HepG2 (cell line): ENCODE results near the gene ZBTB7B. TPM values are rescaled to one million over a fixed set of nuclear protein-coding genes. Genes with fewer than 3 reads are reported as not detected.
A peak's percentile ranks its signal among the peaks of the same experiment; 100 is the strongest.

Experiments used
- ARID3A ChIP-seq: IDR thresholded peaks from 2 replicates; pipeline ENCODE4 v1.6.1; 2012; ENCODE audit warnings: low read depth, low read length, improper control_type of control experiment
- ASH2L ChIP-seq: fragments of 300-600, 200-600 bp; sonication (generic); IDR thresholded peaks from 2 replicates; pipeline ENCODE4 v1.7.0; 2017; ENCODE audit warnings: low read depth, mild to moderate bottlenecking, moderate library complexity, mixed read lengths, low read length; ENCODE audit not compliant: insufficient read length
- CAMTA2 ChIP-seq: sonication (generic); formaldehyde crosslinking; IDR thresholded peaks from 2 replicates; pipeline ENCODE4 v1.4.0; 2020; ENCODE audit warnings: mild to moderate bottlenecking, missing genetic modification reagents, borderline replicate concordance
- HDAC6 ChIP-seq: fragments of 200-600 bp; sonication (generic); IDR thresholded peaks from 2 replicates; pipeline ENCODE4 v1.7.0; 2017; ENCODE audit warnings: mild to moderate bottlenecking, antibody characterized with exemption, low read length, low read depth
- KLF6 ChIP-seq: IDR thresholded peaks from 2 replicates; pipeline ENCODE4 v1.8.0; 2016; ENCODE audit warnings: missing biosample characterization, missing genetic modification reagents
- LCORL ChIP-seq, 2 experiments: fragments of 450-650 bp in 1 of 2; sonication (generic) in 1 of 2; formaldehyde crosslinking in 1 of 2; IDR thresholded peaks; 2 replicates each; pipeline versions ENCODE4 v1.5.0 to v1.6.1; 2017 to 2020; ENCODE audit warnings: antibody characterized with exemption in 1 of 2, missing genetic modification reagents in 1 of 2
- NCOA2 ChIP-seq: sonication (generic); formaldehyde crosslinking; IDR thresholded peaks from 2 replicates; pipeline ENCODE4 v1.8.0; 2022; ENCODE audit warnings: inconsistent platforms
- NR2F2 ChIP-seq: IDR thresholded peaks from 2 replicates; pipeline ENCODE4 v1.6.1; 2012; ENCODE audit warnings: low read depth, inconsistent platforms, borderline replicate concordance
- PHF5A ChIP-seq: IDR thresholded peaks from one replicate; pipeline ENCODE4 v1.6.1; 2018; ENCODE audit warnings: low read depth, missing genetic modification reagents; ENCODE audit not compliant: unreplicated experiment
- SALL2 ChIP-seq: sonication (generic); formaldehyde crosslinking; IDR thresholded peaks from 2 replicates; pipeline ENCODE4 v1.8.1; 2023; ENCODE audit warnings: mild to moderate bottlenecking, missing genetic modification reagents, inconsistent platforms
- TEAD2 ChIP-seq: sonication (generic); formaldehyde crosslinking; IDR thresholded peaks from 2 replicates; pipeline ENCODE4 v1.9.0; 2021; ENCODE audit warnings: missing genetic modification reagents
- ZNF44 ChIP-seq: sonication (generic); formaldehyde crosslinking; IDR thresholded peaks from 2 replicates; pipeline ENCODE4 v1.5.1; 2020; ENCODE audit warnings: mild to moderate bottlenecking, missing genetic modification reagents
- ZNF460 ChIP-seq: sonication (generic); formaldehyde crosslinking; IDR thresholded peaks from 2 replicates; pipeline ENCODE4 v1.5.1; 2020; ENCODE audit warnings: missing genetic modification reagents, mild to moderate bottlenecking, borderline replicate concordance
- ZNF678 ChIP-seq: sonication (generic); formaldehyde crosslinking; IDR thresholded peaks from 2 replicates; pipeline ENCODE4 v1.4.0; 2020; ENCODE audit warnings: mild to moderate bottlenecking, missing genetic modification reagents
- ZNF709 ChIP-seq: sonication (generic); formaldehyde crosslinking; IDR thresholded peaks from 2 replicates; pipeline ENCODE4 v1.5.0; 2020; ENCODE audit warnings: mild to moderate bottlenecking, missing genetic modification reagents
- ZNF747 ChIP-seq: sonication (generic); formaldehyde crosslinking; IDR thresholded peaks from 2 replicates; pipeline ENCODE4 v1.8.1; 2023; ENCODE audit warnings: missing genetic modification reagents, mild to moderate bottlenecking, borderline replicate concordance
- ZNF776 ChIP-seq: sonication (generic); formaldehyde crosslinking; IDR thresholded peaks from 2 replicates; pipeline ENCODE4 v1.4.0; 2020; ENCODE audit warnings: mild to moderate bottlenecking, missing genetic modification reagents
- ZSCAN21 ChIP-seq: sonication (generic); formaldehyde crosslinking; IDR thresholded peaks from 2 replicates; pipeline ENCODE4 v1.8.0; 2022; ENCODE audit warnings: mild to moderate bottlenecking, missing genetic modification reagents, moderate library complexity, borderline replicate concordance
- polyA plus RNA-seq, 8 experiments: library from polyadenylated mRNA; depleted of rRNA in 3 of 8; stranded (reverse) in 7 of 8; unstranded in 1 of 8; fragments of >200 nt; fragmentation: Illumina TruSeq in 4 of 8; extraction: Trizol in 4 of 8; gene quantifications; 2 replicates each; pipeline versions ENCODE4 v1.2.1 to v1.2.3, GENCODE V29; 2011 to 2016; ENCODE audit warnings: low read depth in 4 of 8, missing spikeins in 1 of 8, mixed read lengths in 1 of 8; ENCODE audit not compliant: insufficient read depth in 1 of 8
- total RNA-seq, 5 experiments: library from RNA; depleted of rRNA; stranded (reverse); fragments of >200 nt; fragmentation: Illumina TruSeq; extraction: Trizol; gene quantifications; 2 replicates each; pipeline ENCODE4 v1.2.3, GENCODE V29; 2016; ENCODE audit warnings: low read depth in 1 of 5
- TF ChIP-seq, protein P1 (sequence below): IDR thresholded peaks from 2 replicates; pipeline ENCODE4 v1.6.1; 2016; ENCODE audit warnings: low read depth
- TF ChIP-seq, protein P2 (sequence below): sonication (generic); formaldehyde crosslinking; IDR thresholded peaks from 2 replicates; pipeline ENCODE4 v1.8.1; 2022; ENCODE audit warnings: mild to moderate bottlenecking, missing genetic modification reagents
- TF ChIP-seq, protein P3 (sequence below): sonication (generic); formaldehyde crosslinking; IDR thresholded peaks from 2 replicates; pipeline ENCODE4 v1.4.0; 2020; ENCODE audit warnings: mild to moderate bottlenecking, missing genetic modification reagents
- TF ChIP-seq, protein P4 (sequence below): sonication (generic); formaldehyde crosslinking; IDR thresholded peaks from 2 replicates; pipeline ENCODE4 v1.8.1; 2023; ENCODE audit warnings: missing genetic modification reagents, inconsistent platforms, borderline replicate concordance

Gene ZBTB7B
- total and polyA plus RNA-seq, 2 of the 13 experiments (the other 11 are each of a cell fraction or from before 2014, with no cell fraction given) = 15.5 to 17.5 TPM

GRCh38 chr1:155063550-155064110, 61.0 kb downstream of the ZBTB7B start, which contains the start of gene EFNA4 (continued):
- TF ChIP-seq, protein P1, sequence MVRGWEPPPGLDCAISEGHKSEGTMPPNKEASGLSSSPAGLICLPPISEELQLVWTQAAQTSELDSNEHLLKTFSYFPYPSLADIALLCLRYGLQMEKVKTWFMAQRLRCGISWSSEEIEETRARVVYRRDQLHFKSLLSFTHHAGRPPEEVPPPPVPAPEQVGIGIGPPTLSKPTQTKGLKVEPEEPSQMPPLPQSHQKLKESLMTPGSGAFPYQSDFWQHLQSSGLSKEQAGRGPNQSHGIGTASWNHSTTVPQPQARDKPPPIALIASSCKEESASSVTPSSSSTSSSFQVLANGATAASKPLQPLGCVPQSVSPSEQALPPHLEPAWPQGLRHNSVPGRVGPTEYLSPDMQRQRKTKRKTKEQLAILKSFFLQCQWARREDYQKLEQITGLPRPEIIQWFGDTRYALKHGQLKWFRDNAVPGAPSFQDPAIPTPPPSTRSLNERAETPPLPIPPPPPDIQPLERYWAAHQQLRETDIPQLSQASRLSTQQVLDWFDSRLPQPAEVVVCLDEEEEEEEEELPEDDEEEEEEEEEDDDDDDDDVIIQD = peak; percentile 86; the same call in 1 of the 2 replicates
- TF ChIP-seq HDAC6 (no peak), ZNF44 (CRISPR knock-in tag) (no peak), ZNF678 (CRISPR knock-in tag) (no peak), ZNF776 (CRISPR knock-in tag) (no peak), TEAD2 (CRISPR knock-in tag) (no peak), ASH2L (peak; percentile 70), ZNF747 (CRISPR knock-in tag) (0 out of 2 replicates have a peak, but pooled peaks have one; percentile 30), SALL2 (CRISPR knock-in tag) (no peak), ZNF709 (CRISPR knock-in tag) (0 out of 2 replicates have a peak, but pooled peaks have one; percentile 40), KLF6 (CRISPR knock-in tag) (0 out of 2 replicates have a peak, but pooled peaks have one; percentile 44), ZSCAN21 (CRISPR knock-in tag) (peak; percentile 55), PHF5A (CRISPR knock-in tag) (no peak), ZNF460 (no peak), NR2F2 (no peak), CAMTA2 (CRISPR knock-in tag) (no peak), NCOA2 (CRISPR knock-in tag) (no peak), ARID3A (no peak), LCORL (IDR thresholded peaks at IDR 0.05) (no peak), LCORL (CRISPR knock-in tag; IDR thresholded peaks at IDR 0.05) (no peak)
- TF ChIP-seq, protein P2, sequence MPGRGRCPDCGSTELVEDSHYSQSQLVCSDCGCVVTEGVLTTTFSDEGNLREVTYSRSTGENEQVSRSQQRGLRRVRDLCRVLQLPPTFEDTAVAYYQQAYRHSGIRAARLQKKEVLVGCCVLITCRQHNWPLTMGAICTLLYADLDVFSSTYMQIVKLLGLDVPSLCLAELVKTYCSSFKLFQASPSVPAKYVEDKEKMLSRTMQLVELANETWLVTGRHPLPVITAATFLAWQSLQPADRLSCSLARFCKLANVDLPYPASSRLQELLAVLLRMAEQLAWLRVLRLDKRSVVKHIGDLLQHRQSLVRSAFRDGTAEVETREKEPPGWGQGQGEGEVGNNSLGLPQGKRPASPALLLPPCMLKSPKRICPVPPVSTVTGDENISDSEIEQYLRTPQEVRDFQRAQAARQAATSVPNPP (CRISPR knock-in tag) = no peak
- TF ChIP-seq, protein P3, sequence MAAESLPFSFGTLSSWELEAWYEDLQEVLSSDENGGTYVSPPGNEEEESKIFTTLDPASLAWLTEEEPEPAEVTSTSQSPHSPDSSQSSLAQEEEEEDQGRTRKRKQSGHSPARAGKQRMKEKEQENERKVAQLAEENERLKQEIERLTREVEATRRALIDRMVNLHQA (CRISPR knock-in tag) = no peak
- TF ChIP-seq, protein P4, sequence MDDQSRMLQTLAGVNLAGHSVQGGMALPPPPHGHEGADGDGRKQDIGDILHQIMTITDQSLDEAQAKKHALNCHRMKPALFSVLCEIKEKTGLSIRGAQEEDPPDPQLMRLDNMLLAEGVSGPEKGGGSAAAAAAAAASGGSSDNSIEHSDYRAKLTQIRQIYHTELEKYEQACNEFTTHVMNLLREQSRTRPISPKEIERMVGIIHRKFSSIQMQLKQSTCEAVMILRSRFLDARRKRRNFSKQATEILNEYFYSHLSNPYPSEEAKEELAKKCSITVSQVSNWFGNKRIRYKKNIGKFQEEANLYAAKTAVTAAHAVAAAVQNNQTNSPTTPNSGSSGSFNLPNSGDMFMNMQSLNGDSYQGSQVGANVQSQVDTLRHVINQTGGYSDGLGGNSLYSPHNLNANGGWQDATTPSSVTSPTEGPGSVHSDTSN (CRISPR knock-in tag) = no peak
